ENCODE data around the gene CKMT1A.
"Not testable (repeated sequence)": the region's sequence is repeated elsewhere in the genome, so short reads cannot be mapped to it uniquely, and the experiment has no call there.

GRCh38 chr15:43728053-43728725, 34.5 kb downstream of the CKMT1A start:
- TF ChIP-seq, protein P1, sequence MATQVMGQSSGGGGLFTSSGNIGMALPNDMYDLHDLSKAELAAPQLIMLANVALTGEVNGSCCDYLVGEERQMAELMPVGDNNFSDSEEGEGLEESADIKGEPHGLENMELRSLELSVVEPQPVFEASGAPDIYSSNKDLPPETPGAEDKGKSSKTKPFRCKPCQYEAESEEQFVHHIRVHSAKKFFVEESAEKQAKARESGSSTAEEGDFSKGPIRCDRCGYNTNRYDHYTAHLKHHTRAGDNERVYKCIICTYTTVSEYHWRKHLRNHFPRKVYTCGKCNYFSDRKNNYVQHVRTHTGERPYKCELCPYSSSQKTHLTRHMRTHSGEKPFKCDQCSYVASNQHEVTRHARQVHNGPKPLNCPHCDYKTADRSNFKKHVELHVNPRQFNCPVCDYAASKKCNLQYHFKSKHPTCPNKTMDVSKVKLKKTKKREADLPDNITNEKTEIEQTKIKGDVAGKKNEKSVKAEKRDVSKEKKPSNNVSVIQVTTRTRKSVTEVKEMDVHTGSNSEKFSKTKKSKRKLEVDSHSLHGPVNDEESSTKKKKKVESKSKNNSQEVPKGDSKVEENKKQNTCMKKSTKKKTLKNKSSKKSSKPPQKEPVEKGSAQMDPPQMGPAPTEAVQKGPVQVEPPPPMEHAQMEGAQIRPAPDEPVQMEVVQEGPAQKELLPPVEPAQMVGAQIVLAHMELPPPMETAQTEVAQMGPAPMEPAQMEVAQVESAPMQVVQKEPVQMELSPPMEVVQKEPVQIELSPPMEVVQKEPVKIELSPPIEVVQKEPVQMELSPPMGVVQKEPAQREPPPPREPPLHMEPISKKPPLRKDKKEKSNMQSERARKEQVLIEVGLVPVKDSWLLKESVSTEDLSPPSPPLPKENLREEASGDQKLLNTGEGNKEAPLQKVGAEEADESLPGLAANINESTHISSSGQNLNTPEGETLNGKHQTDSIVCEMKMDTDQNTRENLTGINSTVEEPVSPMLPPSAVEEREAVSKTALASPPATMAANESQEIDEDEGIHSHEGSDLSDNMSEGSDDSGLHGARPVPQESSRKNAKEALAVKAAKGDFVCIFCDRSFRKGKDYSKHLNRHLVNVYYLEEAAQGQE (IDR thresholded peaks at IDR 0.05; ENCODE audit: insufficient read depth in 1 of 2, low read depth in 2 of 2, low read length in 1 of 2): not testable (repeated sequence)
- TF ChIP-seq CTCF (IDR thresholded peaks at IDR 0.05); SIN3A (IDR thresholded peaks at IDR 0.05; ENCODE audit: borderline replicate concordance, insufficient read depth, low read depth, low read length): not testable (repeated sequence)
